ENCODE results near the gene OMP. TPM values are rescaled to one million over a fixed set of nuclear protein-coding genes. Genes with fewer than 3 reads are reported as not detected.

The OMP gene
- total RNA-seq, 1 experiment from 2014 or later: not detected

GRCh38 chr11:77087723-77088225 is 14.9 kb upstream of the OMP start (continued):
- TF ChIP-seq ARID4B (CRISPR knock-in tag; IDR thresholded peaks at IDR 0.05; ENCODE audit: borderline replicate concordance) (no peak), GTF2I (CRISPR knock-in tag; conservative IDR thresholded peaks at IDR 0.05) (no peak), ZNF281 (CRISPR knock-in tag; IDR thresholded peaks at IDR 0.05) (no peak), IRF1 (CRISPR knock-in tag; IDR thresholded peaks at IDR 0.05) (no peak), ZNF138 (CRISPR knock-in tag; conservative IDR thresholded peaks at IDR 0.05) (no peak), E2F5 (CRISPR knock-in tag; IDR thresholded peaks at IDR 0.05) (no peak), TCF7 (CRISPR knock-in tag; IDR thresholded peaks at IDR 0.05; ENCODE audit: low read depth) (no peak), ZNF423 (CRISPR knock-in tag; IDR thresholded peaks at IDR 0.05) (no peak), ZNF425 (CRISPR knock-in tag; conservative IDR thresholded peaks at IDR 0.05) (no peak), NR3C1 (CRISPR knock-in tag; conservative IDR thresholded peaks at IDR 0.05; ENCODE audit: low read depth) (no peak), CREM (CRISPR knock-in tag; IDR thresholded peaks at IDR 0.05) (no peak)

GRCh38 chr11:77088236-77089003 is 14.2 kb upstream of the OMP start:
- Mint-ChIP-seq H3K27ac (no peak overlapping the region), H3K4me1 (peaks cover 7% of the 10 kb centered on the region), H3K9me3 (no peaks in the 10 kb centered on the region), H3K36me3 (no peaks in the 10 kb centered on the region), H3K4me3 (no peak overlapping the region), H3K27me3 (ENCODE audit: low read depth) (no peaks in the 10 kb centered on the region)
- ATAC-seq (no peak), DNase-seq (ENCODE audit: low spot score) (no peak)
- ChIA-PET CTCF (interaction anchor here (3.7 kb wide), 1 partner anchor 24 kb away, joined by 126 read pairs; the partner anchor contains the start of gene CAPN5), POLR2A (no interaction called here)
- TF ChIP-seq E2F5 (CRISPR knock-in tag; IDR thresholded peaks at IDR 0.05) (no peak), CDX4 (CRISPR knock-in tag; IDR thresholded peaks at IDR 0.05; ENCODE audit: borderline replicate concordance) (no peak), E2F1 (CRISPR knock-in tag; IDR thresholded peaks at IDR 0.05) (no peak), ATF3 (CRISPR knock-in tag; conservative IDR thresholded peaks at IDR 0.05) (no peak), ZNF671 (CRISPR knock-in tag; IDR thresholded peaks at IDR 0.05) (no peak), ZNF425 (CRISPR knock-in tag; conservative IDR thresholded peaks at IDR 0.05) (no peak), ESRRA (CRISPR knock-in tag; IDR thresholded peaks at IDR 0.05; ENCODE audit: borderline replicate concordance) (no peak)
